ENCODE results near the gene RPS21.

RPS21 gene

GRCh38 chr20:62349556-62350097 is 37.3 kb upstream of the RPS21 start:
- CTCF ChIA-PET: interaction anchor here (0.6 to 4.7 kb wide), 7 partner anchors 12 to 459 kb away, joined by 3 to 35 read pairs (median 3); no protein-coding TSS in a partner anchor

GRCh38 chr20:62350098-62350628 is 36.7 kb upstream of the RPS21 start:
- no peak for TF ChIP-seq CTCF (conservative IDR thresholded peaks at IDR 0.05; ENCODE audit: low read depth)
- ChIA-PET POLR2A (ENCODE audit: low non-redundant PET) (interaction anchor here (0.8 to 4.9 kb wide), 10 partner anchors 9 to 38 kb away, joined by 3 to 41 read pairs (median 4); partner anchors contain the start of genes LAMA5 and RPS21), CTCF (interaction anchor here (0.6 to 4.7 kb wide), 11 partner anchors 11 to 458 kb away, joined by 3 to 35 read pairs (median 5); no protein-coding TSS in a partner anchor)
- peak overlapping the region; percentile 100 for H3K27ac ChIP-seq
- DNase-seq (ENCODE audit: low spot score): peak; percentile 97

More at GRCh38 chr20:62349556-62350097, 37.3 kb upstream of the RPS21 start:
- POLR2A ChIA-PET (ENCODE audit: low non-redundant PET): interaction anchor here (0.8 to 4.9 kb wide), 9 partner anchors 10 to 39 kb away, joined by 3 to 41 read pairs (median 4); partner anchors contain the start of genes LAMA5 and RPS21
- DNase-seq (ENCODE audit: low spot score): no peak
- H3K27ac ChIP-seq: peak overlapping the region; percentile 100
- no peak for TF ChIP-seq CTCF (conservative IDR thresholded peaks at IDR 0.05; ENCODE audit: low read depth)

GRCh38 chr20:62350629-62351422 is 36.1 kb upstream of the RPS21 start:
- peak overlapping the region; percentile 100 for H3K27ac ChIP-seq
- DNase-seq (ENCODE audit: low spot score): peak; percentile 84
- POLR2A ChIA-PET (ENCODE audit: low non-redundant PET): interaction anchor here (0.8 to 4.9 kb wide), 9 partner anchors 8 to 37 kb away, joined by 3 to 41 read pairs (median 4); partner anchors contain the start of genes LAMA5 and RPS21
- TF ChIP-seq CTCF (conservative IDR thresholded peaks at IDR 0.05; ENCODE audit: low read depth): no peak
- CTCF ChIA-PET: interaction anchor here (0.6 to 4.7 kb wide), 13 partner anchors 10 to 458 kb away, joined by 3 to 35 read pairs (median 4); no protein-coding TSS in a partner anchor

- H3K27ac ChIP-seq: peak overlapping the region; percentile 100
- ChIA-PET POLR2A (ENCODE audit: low non-redundant PET) (interaction anchor here (1.3 to 4.9 kb wide), 3 partner anchors 14 to 31 kb away, joined by 3 to 41 read pairs (median 4); partner anchors contain the start of gene LAMA5), CTCF (interaction anchor here (0.6 to 4.7 kb wide), 9 partner anchors 8 to 50 kb away, joined by 3 to 35 read pairs (median 4); no protein-coding TSS in a partner anchor)
- TF ChIP-seq CTCF (conservative IDR thresholded peaks at IDR 0.05; ENCODE audit: low read depth): no peak
- no peak for DNase-seq (ENCODE audit: low spot score)
Observed at GRCh38 chr20:62351469-62352401, 35.2 kb upstream of the RPS21 start.

GRCh38 chr20:62352402-62353288 is 34.3 kb upstream of the RPS21 start:
- POLR2A ChIA-PET (ENCODE audit: low non-redundant PET): interaction anchor here (0.8 to 4.9 kb wide), 3 partner anchors 9 to 30 kb away, joined by 3 to 41 read pairs (median 4); partner anchors contain the start of gene LAMA5
- H3K27ac ChIP-seq: peak overlapping the region; percentile 100
- peak; percentile 86 for TF ChIP-seq CTCF (conservative IDR thresholded peaks at IDR 0.05; ENCODE audit: low read depth)
- CTCF ChIA-PET: interaction anchor here (0.6 to 4.7 kb wide), 9 partner anchors 9 to 167 kb away, joined by 3 to 35 read pairs (median 4); no protein-coding TSS in a partner anchor
- peak; percentile 86 for DNase-seq (ENCODE audit: low spot score)
